Endothelial cell (in vitro differentiated cells): ENCODE data around the gene CRISP3. TPM values are rescaled to one million over a fixed set of nuclear protein-coding genes. Genes with fewer than 3 reads are reported as not detected.

ENCODE experiments used
- DNase-seq: peaks from one replicate; pipeline ENCODE4 v3.0.0; 2021; ENCODE audit warnings: low spot score
- H3K27ac Mint-ChIP-seq: one replicate; pipeline ENCODE4 v1.8.0; 2021; ENCODE audit warnings: mixed read lengths, inconsistent platforms; ENCODE audit not compliant: unreplicated experiment
- H3K27me3 Mint-ChIP-seq: one replicate; pipeline ENCODE4 v1.8.0; 2021; ENCODE audit warnings: mild to moderate bottlenecking, moderate library complexity, mixed read lengths, inconsistent platforms; ENCODE audit not compliant: unreplicated experiment
- H3K36me3 Mint-ChIP-seq: one replicate; pipeline ENCODE4 v1.8.0; 2021; ENCODE audit warnings: mild to moderate bottlenecking, low read depth, mixed read lengths, inconsistent platforms; ENCODE audit not compliant: unreplicated experiment
- H3K4me1 Mint-ChIP-seq: one replicate; pipeline ENCODE4 v1.8.0; 2021; ENCODE audit warnings: mild to moderate bottlenecking, mixed read lengths, inconsistent platforms; ENCODE audit not compliant: unreplicated experiment
- H3K4me3 Mint-ChIP-seq: one replicate; pipeline ENCODE4 v1.8.0; 2021; ENCODE audit warnings: mild to moderate bottlenecking, mixed read lengths, inconsistent platforms; ENCODE audit not compliant: unreplicated experiment
- H3K9me3 Mint-ChIP-seq: one replicate; pipeline ENCODE4 v1.8.0; 2021; ENCODE audit warnings: mixed read lengths, inconsistent platforms; ENCODE audit not compliant: unreplicated experiment
- total RNA-seq: library from RNA; stranded (reverse); fragmentation: NEBNext Ultra II Directional; extraction: Animal tissue kit (Norgen Biotek cat#: 25700); gene quantifications from one replicate; pipeline ENCODE4 v1.2.1, GENCODE V29; 2021; ENCODE audit not compliant: unreplicated experiment
- TF ChIP-seq, protein P1 (sequence below): fragments of 200-600 bp; sonication (generic); IDR thresholded peaks from one replicate; pipeline ENCODE4 v1.5.0; 2021; ENCODE audit warnings: antibody characterized with exemption; ENCODE audit not compliant: unreplicated experiment

Gene CRISP3
- total RNA-seq, 1 donor from 2014 or later: 0.80 TPM

DNA sequence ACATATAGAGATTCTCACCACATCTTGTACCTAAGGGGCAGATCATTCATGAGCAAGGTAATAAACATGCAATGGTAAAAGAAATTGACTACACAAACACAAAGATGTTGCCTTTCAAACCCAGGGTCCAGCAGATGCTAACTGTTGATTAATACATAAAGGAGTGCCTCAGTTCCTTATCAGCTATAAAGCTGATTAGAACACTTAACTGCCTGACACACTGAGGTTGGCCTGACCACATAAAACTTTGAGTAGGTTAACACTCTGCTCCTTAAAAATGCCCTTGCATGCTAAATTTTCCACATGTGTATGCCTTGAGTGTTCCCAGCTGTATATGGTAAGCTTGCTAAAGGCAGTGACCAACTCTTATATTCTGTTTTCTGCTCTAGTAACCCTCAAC lies 45.7 kb downstream of the CRISP3 start:
- H3K4me3 Mint-ChIP-seq: no peak overlapping the region
- H3K27ac Mint-ChIP-seq: no peak overlapping the region
- TF ChIP-seq, protein P1, sequence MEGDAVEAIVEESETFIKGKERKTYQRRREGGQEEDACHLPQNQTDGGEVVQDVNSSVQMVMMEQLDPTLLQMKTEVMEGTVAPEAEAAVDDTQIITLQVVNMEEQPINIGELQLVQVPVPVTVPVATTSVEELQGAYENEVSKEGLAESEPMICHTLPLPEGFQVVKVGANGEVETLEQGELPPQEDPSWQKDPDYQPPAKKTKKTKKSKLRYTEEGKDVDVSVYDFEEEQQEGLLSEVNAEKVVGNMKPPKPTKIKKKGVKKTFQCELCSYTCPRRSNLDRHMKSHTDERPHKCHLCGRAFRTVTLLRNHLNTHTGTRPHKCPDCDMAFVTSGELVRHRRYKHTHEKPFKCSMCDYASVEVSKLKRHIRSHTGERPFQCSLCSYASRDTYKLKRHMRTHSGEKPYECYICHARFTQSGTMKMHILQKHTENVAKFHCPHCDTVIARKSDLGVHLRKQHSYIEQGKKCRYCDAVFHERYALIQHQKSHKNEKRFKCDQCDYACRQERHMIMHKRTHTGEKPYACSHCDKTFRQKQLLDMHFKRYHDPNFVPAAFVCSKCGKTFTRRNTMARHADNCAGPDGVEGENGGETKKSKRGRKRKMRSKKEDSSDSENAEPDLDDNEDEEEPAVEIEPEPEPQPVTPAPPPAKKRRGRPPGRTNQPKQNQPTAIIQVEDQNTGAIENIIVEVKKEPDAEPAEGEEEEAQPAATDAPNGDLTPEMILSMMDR: no peak
- H3K36me3 Mint-ChIP-seq: no peaks in the 10 kb centered on the region
- DNase-seq: no peak
- H3K27me3 Mint-ChIP-seq: no peaks in the 10 kb centered on the region
- no peaks in the 10 kb centered on the region for H3K4me1 Mint-ChIP-seq
- H3K9me3 Mint-ChIP-seq: no peaks in the 10 kb centered on the region

DNA sequence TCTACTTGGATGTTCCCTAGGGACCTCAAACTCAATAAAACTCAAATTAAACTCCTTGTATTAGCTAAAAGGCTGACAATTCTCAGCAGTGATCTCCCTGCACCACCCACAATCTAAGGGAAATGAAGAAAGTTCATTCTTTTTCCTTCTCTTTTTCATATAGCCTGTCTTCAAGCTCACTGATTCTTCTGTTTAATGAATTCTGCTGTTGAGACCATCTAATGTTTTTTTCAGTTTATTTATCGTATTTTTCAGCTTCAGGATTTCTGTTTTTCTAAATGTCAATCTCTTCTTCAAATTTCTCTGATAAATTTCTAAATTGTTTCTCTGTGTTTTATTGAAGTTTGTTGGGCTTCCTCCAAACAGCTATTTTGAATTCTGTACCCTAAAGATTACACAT lies 50.7 kb downstream of the CRISP3 start:
- H3K4me3 Mint-ChIP-seq: no peak overlapping the region
- no peak for DNase-seq
- H3K9me3 Mint-ChIP-seq: no peaks in the 10 kb centered on the region
- H3K36me3 Mint-ChIP-seq: no peaks in the 10 kb centered on the region
- no peaks in the 10 kb centered on the region for H3K27me3 Mint-ChIP-seq
- no peak overlapping the region for H3K27ac Mint-ChIP-seq
- no peaks in the 10 kb centered on the region for H3K4me1 Mint-ChIP-seq
- TF ChIP-seq, protein P1: no peak

DNA sequence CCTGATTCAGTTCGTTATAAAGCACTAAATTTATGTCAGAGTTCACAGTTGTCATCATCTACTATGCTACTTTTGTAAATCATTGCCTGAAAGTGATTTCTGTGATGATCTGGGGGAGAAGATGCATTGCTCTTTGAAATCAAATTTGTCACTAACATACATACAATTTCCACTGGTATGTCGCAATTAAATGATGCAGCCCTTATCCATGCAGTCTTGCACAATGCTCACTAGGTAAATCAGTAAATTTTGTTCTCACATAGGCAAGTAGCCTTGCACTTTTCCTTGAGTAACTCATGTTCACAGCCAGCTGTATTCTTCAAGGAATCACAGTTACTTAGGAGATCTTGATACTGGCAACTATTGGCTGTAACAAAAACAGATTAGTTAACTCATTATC lies 51.7 kb downstream of the CRISP3 start:
- Mint-ChIP-seq H3K27ac (no peak overlapping the region), H3K27me3 (no peaks in the 10 kb centered on the region)

More for the DNA sequence above, 51.7 kb downstream of the CRISP3 start:
- no peaks in the 10 kb centered on the region for H3K36me3 Mint-ChIP-seq
- H3K4me3 Mint-ChIP-seq: no peak overlapping the region
- H3K4me1 Mint-ChIP-seq: no peaks in the 10 kb centered on the region
- TF ChIP-seq, protein P1: no peak
- DNase-seq: no peak
- no peaks in the 10 kb centered on the region for H3K9me3 Mint-ChIP-seq

Other genes with a start within 250 kb of the CRISP3 start
- gene GLYATL3, start 244.5 kb downstream of the CRISP3 start, total RNA-seq: not detected
- gene C6orf141, start 193.7 kb downstream of the CRISP3 start, total RNA-seq: 0.77 TPM
- 0.46 TPM for gene RHAG, start 107.5 kb downstream of the CRISP3 start, total RNA-seq
- gene CRISP2, start 30.8 kb downstream of the CRISP3 start, total RNA-seq: not detected
- gene PGK2, start 42.9 kb upstream of the CRISP3 start, total RNA-seq: not detected
- gene CRISP1, start 122.1 kb upstream of the CRISP3 start, total RNA-seq: not detected
- gene DEFB114, start 219.8 kb upstream of the CRISP3 start, total RNA-seq: not detected
- gene DEFB113, start 225.2 kb upstream of the CRISP3 start, total RNA-seq: not detected